ENCODE measurements around the gene FOXO3. TPM values are rescaled to one million over a fixed set of nuclear protein-coding genes. Genes with fewer than 3 reads are reported as not detected.

Gene FOXO3
- total and polyA plus RNA-seq, 2 of the 8 experiments (the other 6 are each of a cell fraction or from before 2014, with no cell fraction given): 13.1 to 19.3 TPM

DNA sequence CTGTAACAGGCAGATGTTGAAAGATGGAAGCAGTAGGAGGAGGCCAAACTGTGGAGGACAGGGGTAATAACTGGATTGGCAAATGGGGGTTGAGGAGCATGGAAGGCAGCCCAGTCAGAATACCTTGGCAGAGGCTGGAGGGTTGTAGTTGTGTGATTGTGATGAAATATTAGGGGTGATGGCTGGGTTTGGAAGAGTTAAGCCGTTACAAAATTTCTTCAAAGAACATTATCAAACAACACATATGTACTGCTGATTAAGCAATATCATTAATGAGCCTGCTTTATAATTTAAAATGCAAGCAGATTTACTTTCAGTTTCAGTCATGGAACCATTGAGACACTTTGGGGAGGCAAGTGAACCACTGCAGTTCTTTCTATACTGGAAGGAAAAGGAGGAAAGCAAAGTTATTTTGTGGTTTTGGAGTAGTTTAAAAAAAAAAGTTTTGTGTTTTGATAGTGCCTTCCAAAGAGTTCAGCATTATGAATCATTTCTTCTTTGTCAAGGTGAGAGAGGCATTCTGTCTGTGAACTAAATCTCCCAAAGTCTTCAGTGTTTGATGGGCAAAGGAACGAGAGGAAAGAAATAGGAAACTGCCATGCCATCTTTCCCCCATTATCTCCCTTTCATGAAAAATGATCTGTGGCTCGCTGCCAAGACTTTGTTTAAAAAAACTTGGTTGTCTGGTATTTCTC, 20.7 kb downstream of the FOXO3 start (continued):
- TF ChIP-seq TEAD4 (IDR thresholded peaks at IDR 0.05; ENCODE audit: low read depth, low read length): no peak
